T47D (cell line): Measurements from ENCODE around the gene GNAI2.
"Not testable (repeated sequence)": the region's sequence is repeated elsewhere in the genome, so short reads cannot be mapped to it uniquely, and the experiment has no call there.

Experiments used
- DNase-seq, 2 experiments: peaks; one replicate each; pipeline versions ENCODE4 v3.0.0 to v3.0.0-alpha.2; 2011 to 2012; ENCODE audit warnings: low read depth in 1 of 2, low spot score in 1 of 2
- JUND ChIP-seq: IDR thresholded peaks from 2 replicates; pipeline ENCODE4 v1.6.1; 2012; ENCODE audit warnings: low read depth
- in situ Hi-C: cut with HindIII; loops from 2 replicates; pipeline ENCODE4 v1.10.0; 2016; ENCODE audit warnings: low sequenced_read_pairs, low pct_unique_long_range_greater_than_20kb

Gene GNAI2

DNA sequence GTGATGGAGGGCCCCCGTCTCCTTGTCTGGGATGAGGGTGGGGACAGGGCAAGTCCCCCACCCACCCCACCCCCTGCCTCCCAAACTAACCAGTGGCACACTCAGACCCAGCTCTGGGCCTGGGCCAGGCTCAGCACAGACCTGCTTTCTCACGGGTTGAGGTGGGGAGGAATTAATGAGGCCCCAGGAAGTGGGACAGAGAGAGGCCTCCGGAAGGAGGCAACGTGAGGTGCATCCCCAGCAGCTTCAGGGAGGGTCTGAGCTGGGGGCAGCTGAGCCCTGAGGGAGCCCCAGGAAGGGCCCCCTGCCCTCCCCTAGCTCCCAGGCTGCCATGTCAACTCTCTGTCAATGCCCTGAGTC, 15.0 kb upstream of the GNAI2 start:
- TF ChIP-seq JUND, result no peak
- DNase-seq, result no peak
- in situ Hi-C loops, result no loop called here

DNA sequence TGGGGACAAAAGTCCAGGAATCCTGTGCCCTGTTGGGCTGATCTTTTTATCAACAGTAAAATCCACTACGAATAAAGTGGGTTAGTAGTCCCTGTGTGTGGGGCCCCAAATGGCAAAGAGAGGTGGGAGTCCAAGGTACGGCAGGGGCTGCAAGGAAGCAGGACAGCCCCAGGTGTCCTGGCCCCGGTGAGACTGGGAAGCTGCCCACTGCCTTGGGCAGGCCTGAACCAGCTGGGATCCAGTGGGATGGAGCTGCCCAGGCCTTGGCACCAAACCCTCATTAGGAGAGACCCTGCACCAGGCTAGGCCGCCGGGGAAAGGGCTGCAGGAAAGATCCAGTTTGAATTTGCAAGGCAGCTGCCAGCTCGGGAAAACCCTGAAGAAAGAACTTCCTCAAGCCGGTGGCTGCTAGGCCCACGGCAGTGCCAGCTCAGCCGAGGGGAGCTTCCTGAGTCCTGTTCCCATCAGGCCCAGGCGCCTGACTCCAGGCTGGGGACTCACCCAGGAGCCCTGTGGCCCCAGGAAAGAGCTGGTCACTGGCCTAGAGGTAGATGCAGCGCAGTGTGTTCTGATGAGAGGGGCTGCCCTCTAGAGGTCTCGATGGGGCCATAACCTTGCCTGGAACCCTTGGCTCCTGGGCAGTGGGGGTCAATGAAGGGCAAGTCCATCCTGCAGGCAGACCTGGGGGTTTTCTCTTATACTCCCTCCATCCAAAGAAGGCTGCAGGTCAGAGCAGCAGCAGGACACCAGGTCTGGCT, 14.4 kb upstream of the GNAI2 start:
- TF ChIP-seq JUND, result no peak
- in situ Hi-C loops, result no loop called here
- DNase-seq, result no peak

DNA sequence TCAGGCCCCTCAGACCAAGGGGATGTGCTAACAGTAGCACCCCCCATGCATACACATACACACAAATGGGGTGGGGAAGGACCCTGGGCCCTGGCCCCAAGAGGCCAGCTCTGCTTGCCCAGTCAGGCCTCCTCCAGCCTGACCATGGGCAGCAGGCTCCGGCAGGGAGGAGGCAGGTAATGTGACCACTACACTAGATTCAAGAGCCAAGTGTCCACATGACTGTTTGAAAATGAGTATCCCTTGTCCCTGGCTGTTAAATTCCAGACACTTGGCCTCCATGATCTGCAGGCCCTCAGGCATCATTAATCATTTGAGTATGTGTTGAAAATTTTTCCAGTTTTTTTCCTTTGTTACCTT, 13.9 kb upstream of the GNAI2 start:
- DNase-seq, result no peak
- in situ Hi-C loops, result no loop called here
- TF ChIP-seq JUND, result no peak

DNA sequence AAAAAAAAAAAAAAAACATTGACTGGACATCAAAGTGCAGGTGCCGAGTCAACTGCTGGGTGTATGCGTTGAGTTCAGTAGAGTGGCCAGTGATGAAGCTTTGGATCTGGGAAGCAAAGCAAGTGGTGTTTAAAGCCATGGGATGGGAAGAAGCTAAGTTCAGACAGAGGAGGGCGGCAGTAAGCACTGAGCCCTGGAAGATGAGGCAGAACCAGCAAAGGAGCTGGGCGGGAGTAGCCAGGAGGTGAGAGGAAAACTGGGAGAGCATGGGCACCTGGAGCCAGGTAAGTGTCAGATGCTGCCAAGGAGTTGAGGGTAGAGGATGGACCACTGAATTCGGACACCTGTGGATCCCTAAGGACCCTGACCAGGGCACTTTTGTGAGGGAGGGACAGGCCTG, 11.4 kb upstream of the GNAI2 start:
- in situ Hi-C loops, result no loop called here
- no peak for TF ChIP-seq JUND
- peak in 1 of 2 experiments; percentile 33 for DNase-seq

DNA sequence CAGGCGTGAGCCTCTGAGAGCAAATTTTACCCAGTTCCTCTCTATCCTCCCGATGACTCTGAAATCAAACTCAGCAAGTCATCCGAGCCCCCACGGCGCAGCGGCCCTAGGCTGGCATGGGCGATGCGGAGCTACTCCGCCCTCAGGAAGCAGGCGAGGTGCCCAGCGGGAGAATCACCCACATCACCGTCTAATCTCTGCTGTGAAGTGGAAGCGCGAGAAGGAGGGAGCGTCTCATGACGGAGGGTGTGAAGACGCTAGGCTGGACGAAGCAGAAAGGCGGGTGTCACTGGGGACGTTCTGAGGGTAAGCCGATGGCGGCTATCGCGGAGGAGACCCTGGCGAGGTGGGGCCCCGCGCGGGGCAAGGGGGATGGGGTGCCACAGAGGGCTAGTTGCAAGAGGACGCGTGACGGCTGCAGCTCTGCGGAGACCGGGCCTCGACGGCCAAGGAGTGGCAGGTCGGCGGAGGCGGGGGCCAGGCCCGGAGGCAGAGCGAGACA, 9.1 kb upstream of the GNAI2 start:
- DNase-seq, result peak in 1 of 2 experiments; percentile 54
- in situ Hi-C loops, result no loop called here
- no peak for TF ChIP-seq JUND

DNA sequence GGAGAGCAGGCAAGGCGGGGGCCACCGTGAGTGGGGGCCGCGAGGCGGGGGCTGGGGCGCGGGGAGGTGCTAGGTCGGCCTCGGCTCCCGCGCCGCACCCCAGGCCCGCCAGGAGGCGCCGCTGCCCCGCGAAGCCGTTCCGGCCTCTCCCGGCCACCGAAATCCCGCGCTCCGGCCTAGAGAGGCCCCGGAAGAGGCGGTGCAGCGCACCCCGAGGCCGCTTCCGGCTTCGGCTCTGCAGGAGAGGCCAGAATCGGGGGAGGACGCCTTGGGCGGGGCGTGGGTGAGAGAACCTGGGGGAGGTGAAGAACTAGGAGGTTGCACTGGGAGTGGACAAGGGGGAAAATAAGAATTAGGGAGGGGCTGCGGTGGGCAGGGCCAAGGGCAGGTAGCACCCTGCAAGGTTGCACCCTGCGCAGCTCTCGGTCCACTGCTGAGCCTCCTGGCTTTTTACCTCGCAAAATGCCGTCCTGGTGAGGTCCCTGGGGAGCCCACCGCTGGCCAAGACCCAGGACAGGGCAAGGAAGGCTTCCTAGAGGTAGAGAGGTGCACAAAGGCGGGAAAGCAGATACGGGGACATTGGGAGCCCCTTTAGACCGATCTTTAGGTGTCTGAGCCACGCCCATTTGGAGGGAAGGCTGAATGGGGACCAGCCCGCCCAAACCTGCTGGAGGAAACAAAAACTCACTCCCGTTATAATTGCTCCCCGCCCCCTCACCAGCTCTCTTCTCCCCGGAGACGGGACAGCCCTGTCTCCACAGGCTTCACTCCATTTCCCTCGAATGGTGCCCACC, 8.4 kb upstream of the GNAI2 start:
- peak; percentile 80 to 98 for DNase-seq
- no peak for TF ChIP-seq JUND
- in situ Hi-C loops, result no loop called here

DNA sequence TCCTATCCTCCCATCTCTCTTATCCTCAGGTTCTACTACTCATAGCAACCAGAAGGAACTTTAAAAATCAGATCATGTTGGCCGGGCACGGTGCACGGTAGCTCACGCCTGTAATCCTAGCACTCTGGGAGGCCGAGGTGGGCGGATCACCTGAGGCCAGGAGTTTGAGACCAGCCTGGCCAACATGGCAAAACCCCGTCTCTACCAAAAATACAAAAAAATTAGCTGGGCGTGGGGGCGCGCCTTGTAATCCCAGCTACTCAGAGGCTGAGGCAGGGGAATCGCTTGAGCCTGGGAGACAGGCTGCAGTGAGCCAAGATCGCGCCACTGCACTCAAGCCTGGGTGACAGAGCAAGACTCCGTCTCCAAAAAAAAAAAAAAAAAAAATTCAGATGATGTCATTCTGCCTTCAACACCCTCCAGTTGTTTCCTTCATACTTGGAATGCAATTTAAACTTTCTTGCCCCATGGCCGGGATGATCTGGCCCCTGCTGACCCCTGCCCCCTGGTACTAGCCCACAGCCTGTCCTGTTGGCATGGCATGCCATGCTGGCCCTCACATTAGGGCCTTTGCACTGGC, 7.7 kb upstream of the GNAI2 start:
- DNase-seq, in situ Hi-C loops: not testable (repeated sequence)

DNA sequence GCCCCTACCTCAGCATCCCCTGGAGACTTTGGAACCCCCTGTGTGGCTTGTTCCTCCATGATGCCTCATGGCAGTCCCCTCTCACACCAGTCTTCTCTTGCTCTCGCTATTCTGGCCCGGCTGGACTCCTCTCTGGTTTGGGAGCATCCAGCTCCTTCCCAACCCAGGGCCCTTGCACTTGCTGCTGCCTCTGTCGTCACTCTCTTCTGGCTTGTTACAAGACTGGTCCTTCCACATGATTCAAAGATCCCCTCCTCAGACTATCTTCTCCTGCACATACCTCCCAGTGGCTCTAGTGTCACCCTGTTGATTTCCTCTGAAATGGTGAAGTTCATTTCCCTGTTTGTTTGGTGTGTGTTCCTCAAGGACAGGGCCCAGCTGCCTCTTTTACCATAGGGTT, 6.5 kb upstream of the GNAI2 start:
- in situ Hi-C loops, result no loop called here
- no peak for DNase-seq
- TF ChIP-seq JUND, result no peak

DNA sequence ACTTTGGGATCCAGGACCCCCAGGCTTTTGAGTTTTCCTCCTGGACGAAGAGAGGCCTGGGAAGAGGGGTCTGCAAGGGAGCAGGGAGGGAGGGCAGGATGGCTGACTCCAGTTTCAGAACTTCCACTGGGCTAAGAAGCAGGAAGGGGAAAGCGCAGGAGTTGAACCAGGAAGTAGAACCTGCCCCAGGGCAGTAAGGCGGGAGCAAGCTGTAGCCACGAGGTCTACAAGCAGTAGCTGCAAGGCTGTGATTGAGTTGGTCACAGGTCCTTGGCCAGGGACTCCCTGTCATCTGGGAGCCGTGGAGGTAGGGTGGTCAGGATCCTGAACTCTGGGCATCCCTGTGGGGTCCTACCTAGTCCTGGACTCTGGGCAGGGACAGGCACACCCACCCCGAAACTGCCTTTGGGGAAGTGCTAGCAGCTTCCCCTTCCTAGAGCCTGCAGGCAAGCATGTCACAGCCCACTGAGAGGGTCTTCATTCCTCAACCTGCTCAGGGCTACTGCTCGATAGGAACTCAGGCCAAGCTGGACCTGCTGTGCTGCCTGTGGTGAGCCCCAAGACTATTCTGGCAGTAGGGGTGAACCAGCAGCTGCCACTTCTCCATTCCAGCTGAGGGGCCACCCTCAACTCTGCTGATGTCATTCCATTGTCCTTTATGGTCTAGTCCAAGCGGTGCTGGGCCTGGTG, 5.8 kb upstream of the GNAI2 start:
- DNase-seq, result peak in 1 of 2 experiments; percentile 72
- in situ Hi-C loops, result no loop called here
- TF ChIP-seq JUND, result no peak

DNA sequence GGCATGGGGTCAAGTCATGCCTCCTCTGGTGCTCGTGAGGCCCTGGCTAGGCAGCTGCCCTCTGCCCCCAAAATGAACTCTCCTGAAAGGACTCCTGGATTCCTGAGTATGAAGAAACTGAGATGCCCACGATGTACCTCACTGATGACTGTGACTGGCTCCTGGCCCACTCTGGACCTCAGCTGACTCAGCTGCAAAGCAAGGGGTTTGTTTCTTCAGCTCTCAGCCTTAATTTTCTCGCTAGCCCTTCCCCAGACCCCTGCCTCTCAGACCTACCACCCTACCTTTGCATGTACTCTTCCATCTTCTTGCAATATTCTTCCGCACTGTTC, 5.2 kb upstream of the GNAI2 start:
- in situ Hi-C loops, result no loop called here
- no peak for DNase-seq
- TF ChIP-seq JUND, result no peak

DNA sequence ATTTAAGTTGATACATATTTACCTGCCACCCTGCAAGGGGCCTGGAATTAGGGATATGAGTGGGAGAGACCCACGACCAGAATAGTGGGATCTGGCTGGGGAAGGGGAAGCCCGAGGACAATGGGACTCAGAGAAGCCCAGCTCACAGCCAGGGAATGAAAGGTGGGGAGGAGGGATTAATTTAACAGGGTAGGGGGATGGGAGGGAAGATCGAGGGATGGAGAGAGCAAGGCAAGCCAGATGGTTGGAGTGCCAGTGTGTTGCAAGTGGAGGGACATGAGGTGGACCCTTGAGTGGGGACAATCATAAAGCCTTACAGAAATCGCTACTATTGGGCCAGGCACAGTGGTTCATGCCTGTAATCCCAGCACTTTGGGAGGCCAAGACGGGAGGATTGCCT, 4.4 kb upstream of the GNAI2 start:
- in situ Hi-C loops, result no loop called here
- DNase-seq, result no peak

DNA sequence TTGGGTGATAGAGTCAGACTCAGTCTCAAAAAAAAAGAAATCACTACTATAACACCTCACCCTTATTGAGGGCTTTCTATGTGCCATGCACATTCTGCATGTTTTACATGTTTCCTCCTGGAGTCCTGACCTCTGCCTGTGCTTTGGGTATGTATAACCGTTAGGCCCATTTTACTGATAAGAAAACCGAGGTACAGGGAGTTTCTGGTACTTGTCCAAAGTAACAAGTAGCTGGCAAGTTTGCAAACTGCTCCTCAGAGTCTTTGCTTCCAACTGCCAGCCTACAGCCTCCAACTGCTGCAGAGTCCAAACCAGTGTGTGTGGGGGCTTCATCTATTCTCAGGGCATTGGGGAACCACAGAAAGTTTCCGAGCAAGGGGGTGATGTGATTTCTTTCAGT, 3.7 kb upstream of the GNAI2 start:
- no peak for DNase-seq
- in situ Hi-C loops, result no loop called here

More for the DNA sequence above, 4.4 kb upstream of the GNAI2 start:
- no peak for TF ChIP-seq JUND

DNA sequence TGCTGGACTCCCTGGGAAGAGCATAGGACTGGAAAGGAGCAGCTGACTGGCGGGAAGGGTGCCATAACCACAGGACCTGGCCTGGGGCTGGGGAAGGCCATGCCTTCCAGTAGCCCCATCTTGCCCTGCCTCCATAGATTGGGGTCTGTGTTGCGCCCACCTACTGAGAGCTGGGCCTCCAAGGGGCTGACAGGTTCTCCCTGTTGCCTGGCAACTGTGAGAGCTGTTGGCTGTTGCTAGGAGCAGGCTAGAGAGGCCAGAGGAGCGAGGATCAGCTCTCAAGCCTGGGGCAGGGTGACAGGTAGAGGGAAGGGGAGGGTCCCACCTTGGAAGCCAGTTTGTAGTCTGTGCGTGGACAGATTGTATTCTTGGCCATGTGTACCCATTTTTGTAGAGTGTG, 2.8 kb upstream of the GNAI2 start:
- in situ Hi-C loops, result no loop called here

More for the DNA sequence above, 3.7 kb upstream of the GNAI2 start:
- no peak for TF ChIP-seq JUND

More for the DNA sequence above, 2.8 kb upstream of the GNAI2 start:
- DNase-seq, result no peak
- TF ChIP-seq JUND, result no peak
